ENCODE results near the gene STPG4.

The STPG4 gene

DNA sequence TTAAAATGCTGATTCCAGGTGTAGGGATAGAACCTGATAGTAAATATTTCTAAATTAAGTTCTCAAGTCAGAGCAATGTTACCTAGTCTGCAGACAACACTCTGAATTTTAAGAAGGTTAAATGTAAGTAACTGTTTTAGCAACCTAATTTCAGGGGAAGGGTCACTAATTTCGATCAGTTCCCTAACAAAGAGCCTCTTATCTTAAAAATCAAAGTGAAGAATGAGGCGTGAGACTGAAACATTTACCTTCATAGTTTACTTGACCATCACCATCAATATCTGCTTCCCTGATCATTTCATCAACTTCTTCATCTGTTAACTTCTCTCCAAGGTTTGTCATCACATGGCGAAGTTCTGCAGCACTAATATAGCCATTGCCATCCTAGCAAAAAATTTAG, 6.4 kb upstream of the STPG4 start:
- Histone ChIP-seq H3K27me3 (ENCODE audit: control insufficient read depth in 5 of 5, insufficient read depth in 4 of 5, low read length in 5 of 5) (no peaks in the 10 kb centered on the region), H3K36me3 (ENCODE audit: control insufficient read depth in 5 of 5, insufficient read depth in 5 of 5, low read length in 5 of 5) (peaks cover 43 to 64% (median 53%) of the 10 kb centered on the region in 5 donors), H3K4me1 (ENCODE audit: control insufficient read depth in 5 of 5, insufficient read depth in 5 of 5, low read length in 5 of 5) (peaks cover 0 to 10% (median 3%) of the 10 kb centered on the region in 5 donors)

DNA sequence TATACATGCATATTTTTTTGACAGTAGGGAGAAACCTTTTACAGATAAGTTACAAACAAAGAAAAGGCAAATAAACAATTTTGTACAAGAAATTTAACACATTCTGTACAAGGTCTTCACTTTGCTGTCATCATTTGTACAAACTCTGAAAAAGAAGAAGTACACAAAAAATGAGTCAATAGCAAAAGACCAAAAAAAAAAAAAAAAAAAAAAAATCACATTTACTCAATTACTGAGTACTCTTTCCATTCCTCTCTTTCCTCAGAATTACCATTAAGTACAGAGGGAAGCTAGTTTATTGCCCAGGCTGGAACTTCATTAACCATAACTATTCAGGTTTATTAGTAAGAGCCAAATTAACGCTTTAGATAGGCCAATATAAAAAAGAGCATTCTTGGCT, 5.6 kb upstream of the STPG4 start:
- peaks cover 0 to 7% (median 3%) of the 10 kb centered on the region in 5 donors for H3K4me1 ChIP-seq (ENCODE audit: control insufficient read depth in 5 of 5, insufficient read depth in 5 of 5, low read length in 5 of 5)
- no peak overlapping the region for H3K9ac ChIP-seq (ENCODE audit: low read length in 5 of 5)
- no peaks in the 10 kb centered on the region for H3K27me3 ChIP-seq (ENCODE audit: control insufficient read depth in 5 of 5, insufficient read depth in 4 of 5, low read length in 5 of 5)
- H3K36me3 ChIP-seq (ENCODE audit: control insufficient read depth in 5 of 5, insufficient read depth in 5 of 5, low read length in 5 of 5): peaks cover 43 to 68% (median 53%) of the 10 kb centered on the region in 5 donors
- no peak overlapping the region for H3K4me3 ChIP-seq (ENCODE audit: low read depth in 1 of 5, low read length in 5 of 5)
- no peak overlapping the region for H3K27ac ChIP-seq (ENCODE audit: low read depth, low read length)
- H3K9me3 ChIP-seq (ENCODE audit: control insufficient read depth in 5 of 5, low read length in 5 of 5): no peaks in the 10 kb centered on the region

More for the DNA sequence above, 6.4 kb upstream of the STPG4 start:
- Histone ChIP-seq H3K27ac (ENCODE audit: low read depth, low read length) (no peak overlapping the region), H3K4me3 (ENCODE audit: low read depth in 1 of 5, low read length in 5 of 5) (no peak overlapping the region), H3K9me3 (ENCODE audit: control insufficient read depth in 5 of 5, low read length in 5 of 5) (no peaks in the 10 kb centered on the region), H3K9ac (ENCODE audit: low read length in 5 of 5) (no peak overlapping the region)

DNA sequence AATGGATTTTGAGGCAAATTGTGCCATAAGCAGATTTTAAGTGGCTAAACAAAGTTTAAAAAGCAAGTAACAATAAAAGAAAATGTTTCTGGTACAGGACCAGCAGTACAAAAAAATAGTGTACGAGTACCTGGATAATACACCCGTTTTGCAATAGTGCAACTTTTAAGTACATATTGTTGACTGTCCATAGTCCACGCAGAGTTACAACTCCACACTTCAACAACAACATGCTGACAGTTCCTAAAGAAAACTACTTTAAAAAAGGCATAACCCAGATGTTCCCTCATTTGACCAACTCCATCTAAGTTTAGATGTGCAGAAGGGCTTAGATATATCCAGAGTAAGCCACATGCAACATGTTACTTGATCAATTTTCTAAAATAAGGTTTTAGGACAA, 5.1 kb upstream of the STPG4 start:
- Histone ChIP-seq H3K9ac (ENCODE audit: low read length in 5 of 5) (no peak overlapping the region), H3K36me3 (ENCODE audit: control insufficient read depth in 5 of 5, insufficient read depth in 5 of 5, low read length in 5 of 5) (peaks cover 43 to 70% (median 53%) of the 10 kb centered on the region in 5 donors), H3K9me3 (ENCODE audit: control insufficient read depth in 5 of 5, low read length in 5 of 5) (no peaks in the 10 kb centered on the region), H3K27ac (ENCODE audit: low read depth, low read length) (no peak overlapping the region), H3K4me3 (ENCODE audit: low read depth in 1 of 5, low read length in 5 of 5) (no peak overlapping the region), H3K4me1 (ENCODE audit: control insufficient read depth in 5 of 5, insufficient read depth in 5 of 5, low read length in 5 of 5) (peaks cover 0 to 4% (median under 1%) of the 10 kb centered on the region in 5 donors), H3K27me3 (ENCODE audit: control insufficient read depth in 5 of 5, insufficient read depth in 4 of 5, low read length in 5 of 5) (no peaks in the 10 kb centered on the region)

DNA sequence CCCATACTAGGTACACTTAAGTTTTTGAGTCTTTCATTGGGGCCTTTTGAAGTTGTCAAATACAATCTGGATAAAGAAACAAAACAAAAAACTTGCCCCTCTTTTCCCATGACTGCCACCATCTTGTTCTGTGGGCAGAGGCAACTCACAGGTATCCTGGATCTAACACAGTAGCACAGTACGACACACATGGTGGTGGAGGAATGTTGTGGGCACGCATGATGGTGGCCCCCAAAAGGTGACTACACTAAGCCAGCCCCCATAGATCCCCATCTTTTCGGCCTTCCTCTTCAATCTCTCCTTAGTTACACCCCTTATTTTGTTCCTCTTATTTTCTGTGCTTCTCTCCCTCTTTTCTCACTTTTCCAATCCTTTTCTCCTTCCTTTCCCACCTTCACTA, 4.5 kb upstream of the STPG4 start:
- no peaks in the 10 kb centered on the region for H3K9me3 ChIP-seq (ENCODE audit: control insufficient read depth in 5 of 5, low read length in 5 of 5)
- H3K9ac ChIP-seq (ENCODE audit: low read length in 5 of 5): no peak overlapping the region
- peaks cover 45 to 72% (median 50%) of the 10 kb centered on the region in 5 donors for H3K36me3 ChIP-seq (ENCODE audit: control insufficient read depth in 5 of 5, insufficient read depth in 5 of 5, low read length in 5 of 5)
- no peaks in the 10 kb centered on the region for H3K27me3 ChIP-seq (ENCODE audit: control insufficient read depth in 5 of 5, insufficient read depth in 4 of 5, low read length in 5 of 5)
- H3K4me1 ChIP-seq (ENCODE audit: control insufficient read depth in 5 of 5, insufficient read depth in 5 of 5, low read length in 5 of 5): peaks cover 0 to 4% (median 0%) of the 10 kb centered on the region in 5 donors
- no peak overlapping the region for H3K27ac ChIP-seq (ENCODE audit: low read depth, low read length)
- H3K4me3 ChIP-seq (ENCODE audit: low read depth in 1 of 5, low read length in 5 of 5): no peak overlapping the region

DNA sequence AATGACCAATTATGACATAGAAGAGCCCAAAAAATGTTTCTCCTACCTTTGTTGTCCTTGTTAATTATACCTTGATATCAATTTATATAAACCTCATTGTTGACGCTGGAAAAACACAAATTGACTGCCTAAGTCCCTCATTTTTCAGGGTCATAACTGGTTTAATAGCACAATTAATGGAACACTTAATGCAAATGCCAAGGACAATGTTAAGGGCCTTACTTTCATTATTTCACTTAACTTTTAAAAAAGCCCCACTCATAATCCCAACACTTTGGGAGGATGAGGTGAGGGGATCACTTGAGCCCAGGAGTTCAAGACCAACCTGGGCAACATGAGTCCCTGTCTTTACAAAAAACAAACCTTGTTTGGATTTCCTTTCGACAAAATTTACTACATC, 3.5 kb upstream of the STPG4 start:
- Histone ChIP-seq H3K27me3 (ENCODE audit: control insufficient read depth in 5 of 5, insufficient read depth in 4 of 5, low read length in 5 of 5) (no peaks in the 10 kb centered on the region), H3K36me3 (ENCODE audit: control insufficient read depth in 5 of 5, insufficient read depth in 5 of 5, low read length in 5 of 5) (peaks cover 44 to 69% (median 51%) of the 10 kb centered on the region in 5 donors), H3K9me3 (ENCODE audit: control insufficient read depth in 5 of 5, low read length in 5 of 5) (no peaks in the 10 kb centered on the region), H3K27ac (ENCODE audit: low read depth, low read length) (no peak overlapping the region), H3K9ac (ENCODE audit: low read length in 5 of 5) (no peak overlapping the region), H3K4me1 (ENCODE audit: control insufficient read depth in 5 of 5, insufficient read depth in 5 of 5, low read length in 5 of 5) (peaks cover 0 to 2% (median 0%) of the 10 kb centered on the region in 5 donors), H3K4me3 (ENCODE audit: low read depth in 1 of 5, low read length in 5 of 5) (no peak overlapping the region)

DNA sequence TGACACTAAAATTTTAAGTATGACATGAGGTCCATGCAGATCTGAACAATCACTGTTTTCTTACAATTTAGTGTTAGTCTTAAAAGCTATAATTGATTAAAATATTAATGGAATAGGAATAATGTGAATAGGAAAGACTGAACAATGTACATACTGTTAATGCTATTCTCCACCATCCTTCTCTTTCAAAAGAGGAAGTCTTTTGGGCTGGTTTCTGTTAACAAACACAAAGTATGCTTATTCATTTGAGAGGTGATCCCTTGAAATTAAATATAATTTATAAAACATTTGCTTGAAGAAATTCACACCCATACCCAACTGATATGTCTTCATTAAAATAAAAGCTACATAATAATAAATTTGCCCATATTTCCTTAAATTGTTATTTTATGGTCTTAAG, 2.3 kb downstream of the STPG4 start:
- no peak overlapping the region for H3K27ac ChIP-seq (ENCODE audit: low read depth, low read length)
- H3K9me3 ChIP-seq (ENCODE audit: control insufficient read depth in 5 of 5, low read length in 5 of 5): no peaks in the 10 kb centered on the region
- peaks cover 13 to 39% (median 17%) of the 10 kb centered on the region in 5 donors for H3K36me3 ChIP-seq (ENCODE audit: control insufficient read depth in 5 of 5, insufficient read depth in 5 of 5, low read length in 5 of 5)
- no peaks in the 10 kb centered on the region for H3K27me3 ChIP-seq (ENCODE audit: control insufficient read depth in 5 of 5, insufficient read depth in 4 of 5, low read length in 5 of 5)
- H3K4me3 ChIP-seq (ENCODE audit: low read depth in 1 of 5, low read length in 5 of 5): no peak overlapping the region
- H3K4me1 ChIP-seq (ENCODE audit: control insufficient read depth in 5 of 5, insufficient read depth in 5 of 5, low read length in 5 of 5): no peaks in the 10 kb centered on the region
- H3K9ac ChIP-seq (ENCODE audit: low read length in 5 of 5): no peak overlapping the region

DNA sequence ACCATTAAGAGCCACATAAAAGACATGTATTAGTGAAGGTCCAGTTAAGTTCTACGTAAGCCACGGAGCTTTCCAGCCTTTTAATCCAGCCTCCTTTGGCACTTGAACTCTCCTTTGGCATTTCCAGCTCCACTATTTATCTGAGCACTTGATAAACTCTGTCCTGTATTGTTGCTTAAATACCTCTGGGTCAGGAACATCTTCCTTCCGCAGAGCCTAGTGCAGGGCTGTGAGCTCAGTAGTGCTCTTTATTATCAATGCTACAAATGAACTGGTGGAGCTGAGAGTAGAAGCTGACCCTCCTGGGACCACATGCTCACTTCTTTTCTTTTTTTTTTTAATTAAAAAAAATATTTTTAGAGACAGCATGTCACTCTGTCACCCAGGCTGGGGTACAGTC, 4.9 kb downstream of the STPG4 start:
- Histone ChIP-seq H3K36me3 (ENCODE audit: control insufficient read depth in 5 of 5, insufficient read depth in 5 of 5, low read length in 5 of 5) (peaks cover 15 to 48% (median 22%) of the 10 kb centered on the region in 5 donors), H3K4me1 (ENCODE audit: control insufficient read depth in 5 of 5, insufficient read depth in 5 of 5, low read length in 5 of 5) (no peaks in the 10 kb centered on the region)

DNA sequence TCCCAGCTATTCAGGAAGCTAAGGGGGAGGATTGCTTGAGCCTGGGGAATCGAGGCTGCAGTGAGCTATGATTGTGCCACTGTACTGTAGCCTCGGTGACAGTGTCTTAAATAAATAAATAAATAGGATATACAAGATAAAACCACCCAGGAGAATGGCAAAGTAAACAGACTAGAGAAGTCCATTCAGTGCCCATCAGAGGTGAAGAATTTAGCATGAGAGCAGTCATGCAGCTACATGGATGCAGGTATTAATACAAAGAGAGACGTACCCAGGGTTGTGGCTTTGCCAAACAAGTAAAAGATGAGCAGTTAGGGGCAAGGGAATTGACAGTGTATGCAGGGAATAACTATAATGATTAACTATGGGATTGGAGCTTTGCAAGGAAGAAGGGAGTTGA, 8.1 kb downstream of the STPG4 start:
- Histone ChIP-seq H3K9me3 (ENCODE audit: control insufficient read depth in 5 of 5, low read length in 5 of 5) (no peaks in the 10 kb centered on the region), H3K36me3 (ENCODE audit: control insufficient read depth in 5 of 5, insufficient read depth in 5 of 5, low read length in 5 of 5) (peaks cover 17 to 49% (median 23%) of the 10 kb centered on the region in 5 donors)

More for the DNA sequence above, 4.9 kb downstream of the STPG4 start:
- Histone ChIP-seq H3K9ac (ENCODE audit: low read length in 5 of 5) (no peak overlapping the region), H3K9me3 (ENCODE audit: control insufficient read depth in 5 of 5, low read length in 5 of 5) (no peaks in the 10 kb centered on the region), H3K27me3 (ENCODE audit: control insufficient read depth in 5 of 5, insufficient read depth in 4 of 5, low read length in 5 of 5) (no peaks in the 10 kb centered on the region), H3K4me3 (ENCODE audit: low read depth in 1 of 5, low read length in 5 of 5) (no peak overlapping the region), H3K27ac (ENCODE audit: low read depth, low read length) (no peak overlapping the region)

DNA sequence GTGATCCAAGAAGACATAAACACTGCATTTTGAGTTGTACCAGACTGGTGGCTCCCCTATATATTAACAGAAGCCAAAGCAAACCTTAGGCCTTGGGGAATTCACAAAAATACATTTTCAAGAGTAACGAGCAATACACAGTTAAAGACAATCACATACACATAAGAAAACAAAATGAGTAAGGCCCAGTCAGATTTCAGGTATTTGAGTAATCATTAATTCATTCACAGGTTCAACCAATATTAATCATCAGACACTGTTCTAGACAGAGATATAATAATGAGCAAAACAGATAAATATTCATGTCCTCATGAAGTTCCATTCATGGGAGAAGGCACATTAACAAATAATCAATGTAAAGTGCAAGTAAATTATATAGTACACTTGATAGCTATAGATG, 9.6 kb downstream of the STPG4 start:
- no peaks in the 10 kb centered on the region for H3K9me3 ChIP-seq (ENCODE audit: control insufficient read depth in 5 of 5, low read length in 5 of 5)
- H3K4me1 ChIP-seq (ENCODE audit: control insufficient read depth in 5 of 5, insufficient read depth in 5 of 5, low read length in 5 of 5): no peaks in the 10 kb centered on the region
- peaks cover 17 to 47% (median 22%) of the 10 kb centered on the region in 5 donors for H3K36me3 ChIP-seq (ENCODE audit: control insufficient read depth in 5 of 5, insufficient read depth in 5 of 5, low read length in 5 of 5)
- no peak overlapping the region for H3K27ac ChIP-seq (ENCODE audit: low read depth, low read length)
- H3K27me3 ChIP-seq (ENCODE audit: control insufficient read depth in 5 of 5, insufficient read depth in 4 of 5, low read length in 5 of 5): no peaks in the 10 kb centered on the region
- no peak overlapping the region for H3K9ac ChIP-seq (ENCODE audit: low read length in 5 of 5)
- H3K4me3 ChIP-seq (ENCODE audit: low read depth in 1 of 5, low read length in 5 of 5): no peak overlapping the region

More for the DNA sequence above, 8.1 kb downstream of the STPG4 start:
- no peak overlapping the region for H3K27ac ChIP-seq (ENCODE audit: low read depth, low read length)
- no peak overlapping the region for H3K9ac ChIP-seq (ENCODE audit: low read length in 5 of 5)
- no peaks in the 10 kb centered on the region for H3K4me1 ChIP-seq (ENCODE audit: control insufficient read depth in 5 of 5, insufficient read depth in 5 of 5, low read length in 5 of 5)
- H3K27me3 ChIP-seq (ENCODE audit: control insufficient read depth in 5 of 5, insufficient read depth in 4 of 5, low read length in 5 of 5): no peaks in the 10 kb centered on the region
- no peak overlapping the region for H3K4me3 ChIP-seq (ENCODE audit: low read depth in 1 of 5, low read length in 5 of 5)

DNA sequence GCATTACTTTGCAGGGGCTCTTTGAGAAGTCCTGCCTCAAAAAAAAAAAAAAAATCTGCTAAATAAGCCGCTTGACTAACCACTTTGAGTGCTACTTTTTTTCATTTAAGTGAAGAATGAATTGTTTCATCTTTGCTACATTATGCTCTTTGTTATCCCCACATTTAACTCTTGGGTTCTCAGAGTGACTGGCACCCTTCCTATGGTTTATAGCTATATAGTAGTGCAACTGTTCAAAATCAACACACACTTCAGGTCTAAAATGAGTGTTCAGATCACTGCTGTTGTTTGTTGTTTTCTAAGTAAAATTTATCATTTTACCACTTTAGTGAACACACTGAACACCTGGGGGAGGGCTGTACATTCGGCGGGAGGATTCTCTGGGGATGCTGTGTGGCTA, 13.6 kb downstream of the STPG4 start:
- no peaks in the 10 kb centered on the region for H3K4me1 ChIP-seq (ENCODE audit: control insufficient read depth in 5 of 5, insufficient read depth in 5 of 5, low read length in 5 of 5)
- no peak overlapping the region for H3K4me3 ChIP-seq (ENCODE audit: low read depth in 1 of 5, low read length in 5 of 5)
- H3K9me3 ChIP-seq (ENCODE audit: control insufficient read depth in 5 of 5, low read length in 5 of 5): no peaks in the 10 kb centered on the region
- peaks cover 11 to 23% (median 16%) of the 10 kb centered on the region in 5 donors for H3K36me3 ChIP-seq (ENCODE audit: control insufficient read depth in 5 of 5, insufficient read depth in 5 of 5, low read length in 5 of 5)
- no peaks in the 10 kb centered on the region for H3K27me3 ChIP-seq (ENCODE audit: control insufficient read depth in 5 of 5, insufficient read depth in 4 of 5, low read length in 5 of 5)
- H3K9ac ChIP-seq (ENCODE audit: low read length in 5 of 5): no peak overlapping the region
- H3K27ac ChIP-seq (ENCODE audit: low read depth, low read length): no peak overlapping the region

Data from subcutaneous abdominal adipose tissue (tissue), 5 donors.